Measurements from ENCODE around the gene SF3B6.

DNA sequence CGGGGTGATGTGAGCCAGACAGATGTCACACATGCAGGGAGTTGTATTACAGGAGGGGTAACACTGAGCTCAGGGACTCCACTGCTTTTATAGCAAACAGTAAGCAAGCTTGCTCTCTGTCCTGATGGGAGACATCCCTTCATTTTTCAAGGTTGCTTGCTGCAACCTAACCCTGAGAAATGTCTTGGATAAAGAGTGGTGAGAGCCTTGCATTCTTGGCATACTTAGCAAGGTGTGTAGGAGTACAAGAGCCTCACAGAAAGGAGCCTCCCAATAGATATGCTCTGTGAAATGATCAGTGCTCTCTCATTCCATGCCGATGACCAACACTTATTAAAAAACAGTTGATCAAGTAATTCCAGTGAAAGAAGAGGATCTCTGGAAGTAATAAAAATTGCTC lies 38.9 kb upstream of the SF3B6 start:
- no peak for TF ChIP-seq POLR2AphosphoS5 (IDR thresholded peaks at IDR 0.05)
- TF ChIP-seq, protein P1, sequence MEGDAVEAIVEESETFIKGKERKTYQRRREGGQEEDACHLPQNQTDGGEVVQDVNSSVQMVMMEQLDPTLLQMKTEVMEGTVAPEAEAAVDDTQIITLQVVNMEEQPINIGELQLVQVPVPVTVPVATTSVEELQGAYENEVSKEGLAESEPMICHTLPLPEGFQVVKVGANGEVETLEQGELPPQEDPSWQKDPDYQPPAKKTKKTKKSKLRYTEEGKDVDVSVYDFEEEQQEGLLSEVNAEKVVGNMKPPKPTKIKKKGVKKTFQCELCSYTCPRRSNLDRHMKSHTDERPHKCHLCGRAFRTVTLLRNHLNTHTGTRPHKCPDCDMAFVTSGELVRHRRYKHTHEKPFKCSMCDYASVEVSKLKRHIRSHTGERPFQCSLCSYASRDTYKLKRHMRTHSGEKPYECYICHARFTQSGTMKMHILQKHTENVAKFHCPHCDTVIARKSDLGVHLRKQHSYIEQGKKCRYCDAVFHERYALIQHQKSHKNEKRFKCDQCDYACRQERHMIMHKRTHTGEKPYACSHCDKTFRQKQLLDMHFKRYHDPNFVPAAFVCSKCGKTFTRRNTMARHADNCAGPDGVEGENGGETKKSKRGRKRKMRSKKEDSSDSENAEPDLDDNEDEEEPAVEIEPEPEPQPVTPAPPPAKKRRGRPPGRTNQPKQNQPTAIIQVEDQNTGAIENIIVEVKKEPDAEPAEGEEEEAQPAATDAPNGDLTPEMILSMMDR (IDR thresholded peaks at IDR 0.05 in 8 of 11, conservative IDR thresholded peaks at IDR 0.05 in 3 of 11), result no peak
- no peak for TF ChIP-seq POLR2A (IDR thresholded peaks at IDR 0.05)
